T-helper 22 cell (primary cell): ENCODE results near the gene MAP9.
"Not testable (repeated sequence)": the region's sequence is repeated elsewhere in the genome, so short reads cannot be mapped to it uniquely, and the experiment has no call there.

ENCODE experiments used
- DNase-seq: peaks from one replicate; pipeline ENCODE4 v3.0.0-alpha.2; 2020; ENCODE audit warnings: low read depth

The MAP9 gene

DNA sequence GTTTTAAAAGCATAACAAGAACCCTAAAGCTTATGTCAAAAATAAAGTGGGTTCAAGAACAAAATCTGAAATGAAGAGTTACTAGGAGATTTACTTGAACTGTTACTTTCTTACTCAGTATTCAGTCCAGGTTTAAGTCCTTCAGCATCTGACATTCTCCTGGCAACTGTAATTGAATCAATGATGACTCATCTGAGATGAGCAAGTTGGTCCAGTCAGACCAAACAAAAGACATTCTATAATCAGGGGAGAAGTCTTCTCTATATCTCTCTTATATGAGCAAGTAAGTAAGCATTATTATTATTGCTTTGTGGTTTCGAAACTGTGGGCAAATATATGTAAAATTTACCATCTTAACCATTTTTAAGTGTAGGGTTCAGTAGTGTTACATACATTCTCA lies 34.6 kb downstream of the MAP9 start:
- DNase-seq = no peak

DNA sequence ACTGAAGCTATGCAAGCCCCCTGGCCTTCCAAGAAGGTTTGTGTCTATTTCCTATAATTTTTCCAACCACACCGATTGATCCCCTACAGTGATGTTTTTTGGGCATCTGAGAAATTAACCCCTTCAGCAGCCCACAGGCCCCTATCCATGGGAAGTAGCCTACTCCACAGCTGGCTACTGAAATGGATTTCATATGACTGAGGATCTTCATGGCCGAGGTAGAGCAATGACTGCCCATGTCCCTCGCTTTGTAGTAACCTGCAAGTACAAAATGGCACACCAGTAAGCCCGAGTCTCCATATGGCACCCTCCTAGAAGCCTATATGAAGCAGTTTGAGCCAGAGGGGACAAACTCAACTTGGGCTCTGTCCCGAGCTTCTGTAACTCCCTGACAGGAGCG lies 36.8 kb downstream of the MAP9 start:
- no peak for DNase-seq

DNA sequence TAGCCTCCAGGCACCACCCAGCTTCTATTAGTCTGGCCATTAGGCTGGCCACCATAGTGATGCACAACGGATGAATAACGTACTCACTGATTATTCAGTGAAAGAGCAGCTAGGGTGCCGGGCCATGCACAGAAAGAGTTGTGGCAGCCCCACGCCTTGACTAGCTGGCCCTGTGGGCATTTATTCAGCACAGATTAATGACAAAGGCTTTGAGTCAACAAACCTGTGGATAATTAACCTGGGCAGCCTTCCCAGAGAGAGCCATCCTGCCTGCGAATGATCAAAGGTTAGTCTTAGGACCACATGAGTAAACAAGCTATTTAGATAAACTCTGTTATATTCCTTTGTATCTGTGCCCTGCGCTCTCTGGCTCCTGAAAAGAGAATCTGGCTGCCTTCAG lies 37.2 kb downstream of the MAP9 start:
- no peak for DNase-seq

DNA sequence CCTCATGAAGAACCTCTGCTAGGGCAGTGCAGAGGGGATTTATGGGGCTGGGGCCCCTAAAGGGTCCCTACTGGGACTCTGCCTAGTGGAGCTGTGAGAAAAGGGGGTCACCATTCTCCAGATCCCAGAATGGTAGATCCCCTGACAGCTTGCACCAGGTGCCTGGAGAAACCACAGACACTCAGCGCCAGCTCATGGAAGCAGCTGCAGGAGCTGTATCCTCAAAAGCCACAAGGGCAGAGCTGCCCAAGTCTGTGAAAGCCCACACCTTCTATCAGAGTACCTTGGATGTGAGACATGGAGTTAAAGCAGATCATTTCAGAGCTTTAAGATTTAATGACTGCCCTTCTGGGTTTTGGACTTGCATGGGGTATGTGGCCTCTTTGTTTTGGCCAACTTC lies 38.6 kb downstream of the MAP9 start:
- DNase-seq = no peak

DNA sequence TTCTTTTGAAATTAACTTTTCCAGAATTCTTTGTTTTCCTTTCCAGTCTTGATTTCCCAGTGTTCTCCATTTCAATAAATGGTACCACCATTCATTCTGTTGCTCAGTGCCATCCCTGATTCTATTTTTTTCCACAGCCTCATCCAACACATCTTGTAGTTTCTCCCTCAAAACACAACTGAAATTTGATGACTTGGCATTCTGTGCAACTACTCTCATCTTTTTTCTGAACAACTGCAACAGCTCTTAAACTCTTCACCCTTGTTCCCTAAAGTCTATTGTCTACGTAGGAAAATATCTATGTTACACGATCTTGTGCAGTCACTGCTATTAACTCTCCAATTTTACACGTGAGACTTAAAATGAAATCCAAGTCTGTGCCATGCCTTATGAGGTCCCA lies 40.5 kb downstream of the MAP9 start:
- DNase-seq = no peak

DNA sequence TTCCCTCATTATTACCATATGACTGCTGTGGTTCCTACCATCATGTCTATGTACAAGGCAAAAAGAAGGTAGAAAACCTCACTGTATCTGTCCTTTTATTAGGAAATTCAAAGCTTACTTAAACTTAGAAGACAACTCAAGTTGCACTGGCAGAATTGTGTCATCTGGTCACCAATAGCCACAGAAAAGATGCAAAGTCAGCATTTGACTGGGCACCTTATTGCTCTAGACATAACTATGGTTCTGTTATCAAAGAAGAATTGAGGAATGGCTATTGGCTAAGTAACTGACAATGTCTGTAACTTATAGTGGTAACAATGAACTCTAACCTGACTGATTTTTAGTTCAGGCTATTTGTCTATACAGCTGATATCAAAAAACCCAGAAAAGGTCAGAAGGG lies 45.3 kb downstream of the MAP9 start:
- no peak for DNase-seq

DNA sequence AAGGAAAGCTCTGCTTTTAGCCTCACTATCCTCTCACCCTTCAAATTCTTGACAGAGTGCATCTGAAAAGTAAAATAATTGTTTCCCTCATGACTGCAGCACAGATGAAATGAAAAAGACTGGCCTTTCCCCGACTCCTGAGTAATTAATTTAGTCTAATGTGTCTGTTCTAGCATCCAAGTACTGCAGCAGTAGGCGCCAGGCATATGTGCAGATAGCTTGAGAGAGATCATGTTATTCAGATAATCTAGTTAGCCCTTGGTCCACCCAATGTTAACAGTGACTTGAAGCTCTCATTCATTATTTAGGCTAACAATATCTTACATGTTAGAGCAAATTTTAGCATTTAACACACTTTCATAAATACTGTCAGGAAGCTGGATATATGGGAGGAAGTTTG lies 54.0 kb downstream of the MAP9 start:
- no peak for DNase-seq

DNA sequence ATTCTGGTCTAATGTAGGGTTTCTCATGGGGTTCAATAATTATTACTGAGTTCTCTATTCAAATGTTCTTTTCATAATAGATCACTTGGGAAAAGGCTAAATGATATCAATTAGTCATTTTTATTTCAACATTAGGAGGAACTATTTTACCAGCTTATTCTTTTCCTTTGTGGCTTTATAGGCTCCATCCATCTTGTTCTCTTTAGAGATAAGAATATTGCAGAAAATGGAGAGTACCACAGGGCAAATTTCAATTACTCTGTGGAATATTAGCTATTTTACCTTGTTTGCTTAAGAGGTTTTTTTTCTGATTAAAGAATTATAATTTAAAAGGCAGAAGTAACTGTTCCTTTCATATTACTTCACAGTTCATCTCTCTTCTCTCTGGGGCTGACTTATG lies 55.8 kb downstream of the MAP9 start:
- no peak for DNase-seq

DNA sequence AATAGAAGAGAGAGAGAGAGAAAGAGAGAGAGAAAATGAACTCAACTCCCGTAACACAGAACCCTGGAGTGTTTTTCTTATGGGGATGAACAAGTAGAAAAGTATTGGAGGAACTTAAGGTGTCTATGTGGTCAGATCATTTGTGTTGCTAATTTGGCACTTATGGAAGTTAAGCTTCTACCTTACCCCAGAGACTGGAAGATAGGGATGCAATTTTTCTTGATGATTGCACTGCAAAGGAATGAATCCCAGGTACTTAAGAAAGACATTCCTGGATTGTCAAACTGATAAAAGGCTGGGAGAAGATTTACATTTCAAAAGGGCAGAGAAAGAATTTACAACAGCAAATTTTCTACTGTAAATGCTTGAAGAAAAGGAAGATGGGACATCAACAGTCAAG lies 57.2 kb downstream of the MAP9 start:
- no peak for DNase-seq

DNA sequence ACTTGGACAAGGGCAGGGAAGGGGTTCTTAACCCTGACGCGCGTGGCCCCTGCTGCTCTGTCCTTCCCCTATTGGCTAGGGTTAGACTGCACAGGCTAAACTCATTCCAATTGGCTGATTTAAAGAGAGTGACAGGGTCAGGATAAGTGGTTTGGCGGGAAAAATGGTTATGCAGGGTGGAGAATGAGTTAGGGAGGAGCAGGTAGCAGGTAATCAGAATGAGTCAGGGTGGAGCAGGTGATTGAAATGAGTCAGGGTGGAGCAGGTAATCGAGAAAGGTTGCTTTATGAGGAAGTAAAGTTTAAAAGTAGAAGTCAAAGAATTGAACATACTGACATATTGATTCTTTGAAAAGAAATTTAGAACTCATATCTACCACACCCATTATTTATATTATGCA lies 64.7 kb downstream of the MAP9 start:
- DNase-seq = not testable (repeated sequence)

DNA sequence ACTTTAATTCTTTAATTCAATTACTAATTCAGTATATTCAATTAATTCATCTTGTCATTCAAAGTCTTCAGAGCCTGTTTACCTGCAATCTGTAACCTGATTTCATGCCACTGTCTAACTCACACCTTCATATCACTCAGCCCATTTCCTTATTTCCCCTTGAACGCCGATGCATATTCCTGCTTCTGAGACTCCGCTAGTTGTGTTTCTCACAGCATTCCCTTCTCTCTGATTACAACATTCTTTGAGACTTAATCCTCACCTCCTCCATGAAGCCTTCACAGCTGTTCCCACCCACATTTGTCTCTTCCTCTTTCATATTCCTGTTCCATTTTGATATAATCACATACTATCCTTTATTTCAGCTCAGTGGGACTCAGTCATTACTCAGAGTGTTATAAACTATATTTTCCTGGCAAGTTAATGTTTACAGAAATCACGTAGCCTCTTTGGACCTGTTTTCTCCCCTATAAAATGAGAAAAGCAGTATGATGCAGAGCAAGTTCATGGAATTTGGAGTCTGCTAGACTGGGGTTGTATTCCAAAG lies 69.0 kb downstream of the MAP9 start:
- no peak for DNase-seq

DNA sequence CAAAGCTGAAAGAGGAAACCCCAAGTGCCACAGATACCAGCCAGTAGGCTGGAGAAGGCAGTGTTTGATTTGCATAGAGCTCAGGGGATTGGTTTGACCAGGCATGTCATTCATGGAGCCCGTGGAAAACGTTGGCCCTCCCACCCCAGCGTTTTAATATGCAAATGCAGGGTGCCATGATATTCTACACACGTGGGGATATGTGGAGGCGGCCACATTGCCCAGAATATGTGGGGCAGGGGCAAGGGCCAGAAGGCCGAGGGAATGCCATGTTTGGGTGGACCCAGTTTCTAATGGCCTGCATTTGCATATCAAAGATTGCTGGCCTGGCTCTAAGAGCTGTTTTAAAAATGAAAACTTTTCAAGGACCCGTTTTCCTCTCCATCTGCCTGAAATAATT lies 71.1 kb downstream of the MAP9 start:
- no peak for DNase-seq

DNA sequence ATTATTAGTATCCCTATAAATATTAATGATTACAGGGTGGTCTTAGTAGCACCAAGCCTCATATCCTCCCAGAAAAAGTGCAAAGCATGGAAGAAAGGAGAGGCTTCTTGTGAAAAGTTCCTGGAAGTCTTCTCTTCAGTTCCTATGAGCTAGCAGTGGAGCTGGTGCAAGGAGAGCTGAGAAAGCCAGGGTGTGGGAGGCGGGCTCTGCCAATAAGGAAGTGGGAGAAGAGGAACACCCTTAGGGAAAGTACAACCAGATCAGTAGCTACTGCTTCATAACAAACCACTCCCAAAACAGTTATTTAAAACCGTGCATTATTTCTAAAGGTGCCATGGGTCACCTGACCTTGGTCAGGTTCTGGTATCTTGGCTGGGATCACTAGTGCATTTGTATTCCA lies 72.4 kb downstream of the MAP9 start:
- no peak for DNase-seq

DNA sequence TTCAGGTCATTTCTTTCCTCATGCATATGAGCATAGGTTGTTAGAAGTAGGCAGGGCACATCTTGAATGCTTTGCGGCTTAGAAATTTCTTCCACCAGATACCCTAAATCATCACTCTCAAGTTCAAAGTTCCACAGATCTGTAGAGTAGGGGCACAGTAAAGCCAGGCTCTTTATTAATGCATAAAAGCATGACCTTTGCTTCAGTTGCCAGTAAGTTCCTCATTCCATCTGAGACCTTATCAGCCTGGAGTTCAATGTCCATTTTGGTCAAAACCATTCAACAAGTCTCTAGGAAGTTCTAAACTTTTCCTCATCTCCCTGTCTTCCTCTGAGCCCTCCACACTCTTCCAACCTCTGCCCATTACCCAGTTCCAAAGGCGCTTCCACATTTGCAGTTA lies 77.7 kb downstream of the MAP9 start:
- DNase-seq = no peak
